Stimulated activated CD4-positive, alpha-beta T cell treated with anti-CD3 and anti-CD28 coated beads, TNF-alpha, amount 100 ng/mL, for 1 hour (primary cell): ENCODE results near the gene PDYN.

Source experiments
- DNase-seq, 3 donors: peaks; one replicate each; pipeline ENCODE4 v3.0.0-alpha.2; 2020; ENCODE audit warnings: low read depth in 3 of 3, low spot score in 1 of 3

The PDYN gene

DNA sequence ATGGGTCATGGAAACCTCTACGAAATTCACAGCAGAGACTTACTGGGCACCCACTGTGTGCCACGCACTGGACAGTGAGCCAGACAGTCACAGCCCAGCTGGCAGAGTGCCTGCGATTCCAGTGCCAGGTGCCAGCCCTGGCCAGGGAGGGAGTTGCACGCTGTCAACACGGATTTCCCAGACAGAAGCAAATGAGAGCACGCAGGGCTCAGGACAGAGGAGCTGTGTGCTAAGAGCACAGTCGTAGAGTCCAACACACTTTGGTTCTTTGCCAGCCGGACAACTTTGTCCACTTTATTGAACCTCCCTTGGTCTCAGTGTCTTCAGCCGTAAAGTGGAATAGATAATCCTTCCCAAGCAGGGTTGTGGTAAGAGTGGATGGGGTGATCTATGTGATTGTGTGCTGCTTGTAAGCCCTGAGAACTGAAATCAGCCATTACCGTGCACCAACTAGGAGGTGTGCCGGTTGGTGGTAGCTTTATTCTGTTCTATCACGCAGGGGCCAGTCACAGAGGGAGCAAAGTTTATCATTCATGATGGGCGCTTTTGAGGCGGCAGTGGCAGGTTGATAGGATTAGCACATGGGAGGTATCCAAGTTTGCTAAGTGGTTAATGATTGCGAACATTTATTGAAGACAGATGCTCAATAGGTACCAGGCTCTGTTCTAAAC lies 58.0 kb downstream of the PDYN start:
- no peak for DNase-seq

DNA sequence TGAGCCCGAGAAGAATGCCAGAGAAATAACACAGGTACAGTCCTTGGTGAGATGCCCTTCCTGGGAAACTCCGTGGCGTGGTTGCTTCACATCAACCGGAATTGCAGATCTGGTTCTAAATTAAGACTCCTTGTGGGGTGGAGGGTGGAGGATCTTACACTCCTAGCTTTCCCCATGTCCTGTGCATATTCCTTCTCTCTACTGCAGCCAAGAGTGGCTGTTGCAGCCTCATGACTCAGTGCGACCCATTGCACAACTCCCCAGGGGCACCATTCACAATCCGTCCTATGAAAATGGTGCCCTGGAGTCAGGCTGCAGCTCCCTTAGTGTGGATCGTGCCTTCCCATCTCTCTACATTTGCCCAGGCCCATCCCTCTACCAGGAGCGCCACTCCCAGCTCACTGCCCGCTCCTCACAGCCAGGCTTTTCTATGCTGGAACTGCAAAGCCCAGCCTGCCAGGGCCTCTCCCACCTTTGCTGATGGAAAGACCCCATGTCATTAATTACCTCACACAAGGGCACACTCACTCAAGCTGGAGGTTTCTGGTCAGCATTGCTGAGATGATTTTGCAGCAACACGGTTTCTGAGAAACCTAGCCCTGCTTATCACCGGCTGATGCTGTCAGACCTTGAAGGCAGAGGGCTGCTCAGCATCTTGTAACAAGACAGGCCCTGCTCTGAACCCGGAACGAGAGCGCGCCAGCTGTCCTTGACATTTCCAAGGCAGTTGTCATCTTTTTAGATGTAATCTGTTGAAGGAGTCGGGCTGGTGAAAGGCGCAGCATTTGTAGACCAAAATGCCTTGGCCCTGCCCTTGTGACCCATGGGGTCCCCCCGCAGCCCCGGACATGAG lies 58.9 kb downstream of the PDYN start:
- DNase-seq = no peak

DNA sequence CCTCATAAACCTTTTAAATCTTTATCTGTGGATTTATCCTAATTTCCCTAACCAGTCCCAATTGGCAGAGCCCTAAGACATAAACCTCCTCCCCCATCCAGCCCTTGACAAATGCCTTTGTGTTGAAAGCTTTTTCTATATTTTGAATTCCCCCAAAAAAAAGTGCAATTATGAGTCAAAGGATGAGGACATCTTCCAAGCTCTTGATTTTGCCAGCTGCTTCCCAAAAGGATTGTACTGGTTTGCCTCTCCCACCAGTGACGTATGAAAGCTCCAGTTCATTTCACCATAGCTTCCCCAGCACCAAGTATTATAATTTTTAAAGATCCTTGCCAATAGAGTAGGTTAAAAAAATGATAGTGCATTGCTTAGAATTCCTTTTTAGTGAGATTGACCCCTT lies 59.7 kb downstream of the PDYN start:
- no peak for DNase-seq

DNA sequence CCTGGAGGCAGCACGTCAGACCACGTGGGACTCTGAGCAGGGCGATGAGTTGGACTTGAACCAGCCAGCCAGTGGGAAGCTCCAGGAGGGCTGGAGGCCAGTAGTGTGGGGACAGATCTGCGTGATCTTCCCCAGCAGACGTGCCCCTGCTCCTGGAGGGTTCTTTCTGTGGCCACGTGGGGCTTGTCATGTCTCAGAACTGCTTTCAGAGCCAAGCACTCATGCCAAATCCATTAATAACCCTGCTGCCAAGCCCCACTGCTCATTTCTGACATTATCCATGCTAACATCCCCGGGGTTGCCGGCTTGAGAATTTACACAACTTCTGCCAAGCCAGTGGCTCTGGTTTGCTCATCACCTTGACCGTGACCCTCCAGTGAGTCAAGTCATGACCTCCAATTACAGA lies 60.4 kb downstream of the PDYN start:
- no peak for DNase-seq

DNA sequence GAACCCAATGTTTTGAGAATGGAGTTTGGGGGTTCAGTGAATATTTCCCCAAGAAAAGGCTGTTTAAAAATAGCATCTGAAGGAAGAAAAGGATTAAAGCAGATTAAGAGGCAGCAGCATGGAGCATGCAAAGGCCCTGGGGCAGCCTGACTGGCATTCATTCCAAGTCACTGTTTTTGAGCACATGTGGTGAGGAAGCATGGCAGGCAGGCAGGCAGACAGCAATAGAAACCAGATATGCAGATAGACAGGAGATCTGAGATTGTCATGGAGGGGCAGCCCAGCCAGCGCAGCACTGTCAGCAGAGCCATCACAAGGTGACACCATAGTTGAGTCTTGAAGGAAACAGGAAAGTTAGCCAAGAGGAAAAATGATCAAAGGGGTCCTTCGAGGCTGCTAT lies 60.9 kb downstream of the PDYN start:
- DNase-seq = no peak

DNA sequence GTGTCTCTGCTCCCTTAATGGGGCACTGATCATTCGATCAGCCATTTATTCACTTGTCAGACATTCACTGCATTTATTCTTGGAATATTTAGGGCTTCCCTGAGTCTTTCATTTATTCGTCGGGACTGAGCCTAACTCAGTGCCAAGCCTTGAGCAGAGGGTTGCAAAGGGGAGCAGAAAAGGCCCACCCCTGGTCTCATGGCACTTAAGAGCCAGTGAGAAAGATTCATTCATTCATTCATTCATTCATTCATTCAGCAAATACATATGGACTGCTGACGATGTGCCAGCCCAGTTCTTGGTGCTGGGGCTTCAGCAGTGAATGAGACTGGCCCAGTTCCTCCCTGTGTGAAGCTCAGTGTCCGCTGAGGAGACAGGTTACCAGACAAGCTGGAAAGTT lies 62.0 kb downstream of the PDYN start:
- no peak for DNase-seq

DNA sequence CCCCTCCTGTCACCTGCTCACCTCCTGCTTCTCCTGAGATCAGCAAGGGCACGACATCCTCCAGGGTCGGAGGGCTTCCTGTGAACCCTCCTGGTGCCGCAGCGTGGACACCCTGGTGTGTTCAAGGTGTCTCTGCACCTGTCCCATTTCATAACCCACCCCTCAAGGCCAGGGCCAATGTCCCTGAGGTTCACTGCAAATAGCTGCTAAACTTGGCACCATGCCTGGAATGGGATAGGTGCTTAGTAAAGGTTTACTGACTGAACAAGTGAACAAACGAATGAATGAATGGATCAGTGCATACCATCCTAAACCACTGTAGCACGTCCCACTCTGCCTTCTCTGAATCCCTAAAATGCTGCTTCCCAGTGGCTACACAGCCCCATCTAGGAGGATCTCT lies 63.7 kb downstream of the PDYN start:
- no peak for DNase-seq

DNA sequence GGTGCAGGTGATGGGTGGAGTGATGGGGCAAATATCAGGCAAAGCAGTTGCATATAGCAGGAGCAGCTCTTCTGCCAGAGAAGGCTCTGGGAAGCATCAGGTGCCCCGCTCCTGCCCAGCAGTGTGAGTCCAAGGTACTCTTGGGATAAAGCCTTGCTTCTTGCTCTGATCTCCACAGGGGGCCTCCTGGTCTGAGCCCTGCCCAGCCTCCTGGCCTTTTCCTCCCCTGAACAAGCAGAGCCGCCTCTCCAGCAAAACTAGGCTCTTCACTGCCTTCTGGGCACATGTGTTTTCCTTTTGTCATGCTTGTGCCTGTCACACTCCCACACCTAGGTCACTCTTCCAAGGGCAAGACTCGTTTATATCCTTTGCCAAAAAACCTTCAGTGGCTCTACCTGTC lies 64.4 kb downstream of the PDYN start:
- DNase-seq = no peak

DNA sequence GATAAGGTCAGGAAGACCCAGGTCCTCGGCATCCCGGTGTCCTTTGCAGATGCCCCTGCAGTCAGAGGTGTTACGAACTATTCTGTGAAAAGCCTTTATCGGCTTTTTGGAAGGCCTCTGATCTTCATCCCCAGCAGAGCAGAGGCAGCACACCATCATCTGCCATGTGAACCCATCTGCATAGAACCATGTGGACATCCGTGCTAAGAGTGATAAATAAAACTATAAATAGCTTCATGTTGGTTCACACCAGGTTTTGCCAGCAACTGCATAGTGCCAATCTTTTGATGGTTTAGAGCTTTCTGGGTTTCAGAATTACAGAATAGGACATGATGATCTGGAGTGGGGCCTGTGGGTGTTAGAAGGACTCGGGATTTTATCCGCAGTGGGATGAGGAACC lies 65.1 kb downstream of the PDYN start:
- no peak for DNase-seq
